HepG2 (cell line): Measurements from ENCODE around the gene FER1L5. TPM values are rescaled to one million over a fixed set of nuclear protein-coding genes. Genes with fewer than 3 reads are reported as not detected.

Experiments used
- FIP1L1 ChIP-seq: fragments of 200-400 bp; formaldehyde crosslinking; IDR thresholded peaks from 2 replicates; pipeline ENCODE4 v1.6.1; 2018; ENCODE audit warnings: low read depth, mild to moderate bottlenecking, low read length, moderate library complexity, borderline replicate concordance; ENCODE audit not compliant: insufficient read depth
- NR2F1 ChIP-seq, 2 experiments: fragments of 450-650 bp in 1 of 2; formaldehyde crosslinking in 1 of 2; IDR thresholded peaks; 2 replicates each; pipeline versions ENCODE4 v1.5.0 to v1.6.1; 2016 to 2020; ENCODE audit warnings: mild to moderate bottlenecking in 1 of 2, missing compliant biosample characterization in 1 of 2, missing genetic modification reagents in 1 of 2, moderate library complexity in 1 of 2
- NR2F6 ChIP-seq, 2 experiments: IDR thresholded peaks; 2 replicates each; pipeline ENCODE4 v1.6.1; 2016; ENCODE audit warnings: antibody characterized with exemption in 1 of 2, mild to moderate bottlenecking in 1 of 2
- PHF21A ChIP-seq: sonication (generic); formaldehyde crosslinking; IDR thresholded peaks from 2 replicates; pipeline ENCODE4 v1.5.0; 2020; ENCODE audit warnings: mild to moderate bottlenecking, missing genetic modification reagents
- SALL1 ChIP-seq: sonication (generic); formaldehyde crosslinking; IDR thresholded peaks from 2 replicates; pipeline ENCODE4 v1.8.0; 2022; ENCODE audit warnings: mild to moderate bottlenecking, missing genetic modification reagents
- TAF15 ChIP-seq: fragments of 200-400 bp; formaldehyde crosslinking; IDR thresholded peaks from one replicate; pipeline ENCODE4 v1.6.1; 2018; ENCODE audit warnings: mild to moderate bottlenecking, low read depth, low read length; ENCODE audit not compliant: poor library complexity, severe bottlenecking
- TOPORS ChIP-seq: sonication (generic); formaldehyde crosslinking; IDR thresholded peaks from 2 replicates; pipeline ENCODE4 v1.8.0; 2023; ENCODE audit warnings: mild to moderate bottlenecking, missing genetic modification reagents
- ZNF510 ChIP-seq: sonication (generic); formaldehyde crosslinking; IDR thresholded peaks from 2 replicates; pipeline ENCODE4 v1.4.0; 2020; ENCODE audit warnings: low read depth, mild to moderate bottlenecking, missing genetic modification reagents
- ZNF546 ChIP-seq: sonication (generic); formaldehyde crosslinking; conservative IDR thresholded peaks from 2 replicates; pipeline ENCODE4 v1.8.1; 2023; ENCODE audit warnings: mild to moderate bottlenecking, missing genetic modification reagents
- ZNF598 ChIP-seq: sonication (generic); formaldehyde crosslinking; IDR thresholded peaks from 2 replicates; pipeline ENCODE4 v1.5.1; 2020; ENCODE audit warnings: mild to moderate bottlenecking, missing genetic modification reagents, borderline replicate concordance
- ZNF652 ChIP-seq: IDR thresholded peaks from 2 replicates; pipeline ENCODE4 v1.6.1; 2016; ENCODE audit warnings: low read depth, borderline replicate concordance
- ZSCAN9 ChIP-seq: IDR thresholded peaks from 2 replicates; pipeline ENCODE4 v1.6.1; 2016; ENCODE audit warnings: borderline replicate concordance
- polyA plus RNA-seq, 8 experiments: library from polyadenylated mRNA; depleted of rRNA in 3 of 8; stranded (reverse) in 7 of 8; unstranded in 1 of 8; fragments of >200 nt; fragmentation: Illumina TruSeq in 4 of 8; extraction: Trizol in 4 of 8; gene quantifications; 2 replicates each; pipeline versions ENCODE4 v1.2.1 to v1.2.3, GENCODE V29; 2011 to 2016; ENCODE audit warnings: low read depth in 4 of 8, missing spikeins in 1 of 8, mixed read lengths in 1 of 8; ENCODE audit not compliant: insufficient read depth in 1 of 8
- total RNA-seq, 5 experiments: library from RNA; depleted of rRNA; stranded (reverse); fragments of >200 nt; fragmentation: Illumina TruSeq; extraction: Trizol; gene quantifications; 2 replicates each; pipeline ENCODE4 v1.2.3, GENCODE V29; 2016; ENCODE audit warnings: low read depth in 1 of 5
- TF ChIP-seq, protein P1 (sequence below): sonication (generic); formaldehyde crosslinking; IDR thresholded peaks from 2 replicates; pipeline ENCODE4 v1.5.1; 2020; ENCODE audit warnings: mild to moderate bottlenecking, missing genetic modification reagents, moderate library complexity
- TF ChIP-seq, protein P2 (sequence below): sonication (generic); IDR thresholded peaks from 2 replicates; pipeline ENCODE4 v1.6.1; 2016; ENCODE audit warnings: low read depth, borderline replicate concordance
- TF ChIP-seq, protein P3 (sequence below): IDR thresholded peaks from 2 replicates; pipeline ENCODE4 v1.6.1; 2018; ENCODE audit warnings: missing genetic modification reagents, mild to moderate bottlenecking, missing compliant biosample characterization
- TF ChIP-seq, protein P4 (sequence below): sonication (generic); formaldehyde crosslinking; IDR thresholded peaks from 2 replicates; pipeline ENCODE4 v1.4.0; 2020; ENCODE audit warnings: missing genetic modification reagents

The FER1L5 gene
- total and polyA plus RNA-seq, 2 of the 13 experiments (the other 11 are each of a cell fraction or from before 2014, with no cell fraction given) = 0.02 to 0.08 TPM

DNA sequence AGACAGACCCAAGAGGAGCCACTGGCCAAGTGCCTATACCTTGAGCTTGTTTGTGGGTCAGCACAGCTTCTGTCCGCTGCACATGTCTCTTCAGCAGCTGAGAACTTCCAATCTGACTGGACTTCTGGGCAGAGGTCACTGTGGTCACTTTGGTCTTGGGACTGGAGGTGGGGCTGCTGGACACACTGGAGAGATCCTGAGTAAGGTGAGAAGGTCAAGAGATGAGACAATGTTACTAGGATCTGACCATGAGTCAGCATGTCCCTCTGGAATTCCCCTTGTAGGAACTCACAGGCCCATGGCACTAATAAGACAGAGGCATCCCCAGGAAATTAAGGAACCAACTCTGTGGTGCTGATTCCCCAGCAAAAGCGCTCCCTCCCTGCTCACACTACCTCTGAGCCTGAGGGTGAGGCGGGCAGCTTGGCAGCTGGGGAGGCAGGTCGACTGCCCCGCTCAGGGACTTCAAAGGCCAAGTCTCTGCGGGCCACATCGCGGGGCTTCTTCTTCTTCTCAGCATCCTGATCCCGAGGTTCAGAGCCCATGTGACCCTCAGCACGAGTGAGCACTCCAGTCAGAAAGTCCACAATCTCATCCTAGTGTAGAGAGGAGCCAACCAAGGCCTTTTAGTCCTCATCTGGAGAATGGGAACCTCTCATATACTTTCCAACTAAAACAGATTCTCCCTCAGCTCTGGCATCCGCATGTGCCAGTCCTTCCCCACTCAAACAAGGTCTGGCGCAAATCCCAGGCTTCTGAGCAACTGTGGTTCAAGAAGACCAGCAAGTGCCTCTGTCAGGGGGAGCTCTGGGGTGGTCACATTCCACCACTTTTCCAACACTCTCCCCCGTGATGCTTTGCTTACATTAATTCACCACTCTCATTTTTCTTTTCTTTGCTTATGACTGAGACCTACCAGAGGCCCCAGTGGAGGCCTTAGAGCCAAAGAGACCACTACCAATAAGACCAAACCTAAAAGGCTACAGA is 33.8 kb upstream of the FER1L5 start (continued):
- TF ChIP-seq PHF21A (CRISPR knock-in tag) (no peak), ZNF652 (CRISPR knock-in tag) (no peak), NR2F6 (IDR thresholded peaks at IDR 0.05) (peak; percentile 83), NR2F6 (CRISPR knock-in tag; IDR thresholded peaks at IDR 0.05) (peak; percentile 39; the same call in 1 of the 2 replicates), ZSCAN9 (no peak), ZNF546 (CRISPR knock-in tag) (no peak), ZNF598 (peak; percentile 74; the same call in 1 of the 2 replicates), TOPORS (CRISPR knock-in tag) (no peak), TAF15 (no peak), NR2F1 (CRISPR knock-in tag; IDR thresholded peaks at IDR 0.05) (peak; percentile 68 to 73; a peak in 3 of 4 replicates), SALL1 (CRISPR knock-in tag) (peak; percentile 48; the same call in 1 of the 2 replicates), FIP1L1 (no peak), ZNF510 (no peak)
- TF ChIP-seq, protein P1, sequence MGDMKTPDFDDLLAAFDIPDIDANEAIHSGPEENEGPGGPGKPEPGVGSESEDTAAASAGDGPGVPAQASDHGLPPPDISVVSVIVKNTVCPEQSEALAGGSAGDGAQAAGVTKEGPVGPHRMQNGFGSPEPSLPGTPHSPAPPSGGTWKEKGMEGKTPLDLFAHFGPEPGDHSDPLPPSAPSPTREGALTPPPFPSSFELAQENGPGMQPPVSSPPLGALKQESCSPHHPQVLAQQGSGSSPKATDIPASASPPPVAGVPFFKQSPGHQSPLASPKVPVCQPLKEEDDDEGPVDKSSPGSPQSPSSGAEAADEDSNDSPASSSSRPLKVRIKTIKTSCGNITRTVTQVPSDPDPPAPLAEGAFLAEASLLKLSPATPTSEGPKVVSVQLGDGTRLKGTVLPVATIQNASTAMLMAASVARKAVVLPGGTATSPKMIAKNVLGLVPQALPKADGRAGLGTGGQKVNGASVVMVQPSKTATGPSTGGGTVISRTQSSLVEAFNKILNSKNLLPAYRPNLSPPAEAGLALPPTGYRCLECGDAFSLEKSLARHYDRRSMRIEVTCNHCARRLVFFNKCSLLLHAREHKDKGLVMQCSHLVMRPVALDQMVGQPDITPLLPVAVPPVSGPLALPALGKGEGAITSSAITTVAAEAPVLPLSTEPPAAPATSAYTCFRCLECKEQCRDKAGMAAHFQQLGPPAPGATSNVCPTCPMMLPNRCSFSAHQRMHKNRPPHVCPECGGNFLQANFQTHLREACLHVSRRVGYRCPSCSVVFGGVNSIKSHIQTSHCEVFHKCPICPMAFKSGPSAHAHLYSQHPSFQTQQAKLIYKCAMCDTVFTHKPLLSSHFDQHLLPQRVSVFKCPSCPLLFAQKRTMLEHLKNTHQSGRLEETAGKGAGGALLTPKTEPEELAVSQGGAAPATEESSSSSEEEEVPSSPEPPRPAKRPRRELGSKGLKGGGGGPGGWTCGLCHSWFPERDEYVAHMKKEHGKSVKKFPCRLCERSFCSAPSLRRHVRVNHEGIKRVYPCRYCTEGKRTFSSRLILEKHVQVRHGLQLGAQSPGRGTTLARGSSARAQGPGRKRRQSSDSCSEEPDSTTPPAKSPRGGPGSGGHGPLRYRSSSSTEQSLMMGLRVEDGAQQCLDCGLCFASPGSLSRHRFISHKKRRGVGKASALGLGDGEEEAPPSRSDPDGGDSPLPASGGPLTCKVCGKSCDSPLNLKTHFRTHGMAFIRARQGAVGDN (CRISPR knock-in tag) = peak; percentile 48
- TF ChIP-seq, protein P2, sequence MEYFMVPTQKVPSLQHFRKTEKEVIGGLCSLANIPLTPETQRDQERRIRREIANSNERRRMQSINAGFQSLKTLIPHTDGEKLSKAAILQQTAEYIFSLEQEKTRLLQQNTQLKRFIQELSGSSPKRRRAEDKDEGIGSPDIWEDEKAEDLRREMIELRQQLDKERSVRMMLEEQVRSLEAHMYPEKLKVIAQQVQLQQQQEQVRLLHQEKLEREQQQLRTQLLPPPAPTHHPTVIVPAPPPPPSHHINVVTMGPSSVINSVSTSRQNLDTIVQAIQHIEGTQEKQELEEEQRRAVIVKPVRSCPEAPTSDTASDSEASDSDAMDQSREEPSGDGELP = peak; percentile 46; the same call in 1 of the 2 replicates
- TF ChIP-seq, protein P3, sequence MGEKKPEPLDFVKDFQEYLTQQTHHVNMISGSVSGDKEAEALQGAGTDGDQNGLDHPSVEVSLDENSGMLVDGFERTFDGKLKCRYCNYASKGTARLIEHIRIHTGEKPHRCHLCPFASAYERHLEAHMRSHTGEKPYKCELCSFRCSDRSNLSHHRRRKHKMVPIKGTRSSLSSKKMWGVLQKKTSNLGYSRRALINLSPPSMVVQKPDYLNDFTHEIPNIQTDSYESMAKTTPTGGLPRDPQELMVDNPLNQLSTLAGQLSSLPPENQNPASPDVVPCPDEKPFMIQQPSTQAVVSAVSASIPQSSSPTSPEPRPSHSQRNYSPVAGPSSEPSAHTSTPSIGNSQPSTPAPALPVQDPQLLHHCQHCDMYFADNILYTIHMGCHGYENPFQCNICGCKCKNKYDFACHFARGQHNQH (CRISPR knock-in tag) = no peak
- TF ChIP-seq, protein P4, sequence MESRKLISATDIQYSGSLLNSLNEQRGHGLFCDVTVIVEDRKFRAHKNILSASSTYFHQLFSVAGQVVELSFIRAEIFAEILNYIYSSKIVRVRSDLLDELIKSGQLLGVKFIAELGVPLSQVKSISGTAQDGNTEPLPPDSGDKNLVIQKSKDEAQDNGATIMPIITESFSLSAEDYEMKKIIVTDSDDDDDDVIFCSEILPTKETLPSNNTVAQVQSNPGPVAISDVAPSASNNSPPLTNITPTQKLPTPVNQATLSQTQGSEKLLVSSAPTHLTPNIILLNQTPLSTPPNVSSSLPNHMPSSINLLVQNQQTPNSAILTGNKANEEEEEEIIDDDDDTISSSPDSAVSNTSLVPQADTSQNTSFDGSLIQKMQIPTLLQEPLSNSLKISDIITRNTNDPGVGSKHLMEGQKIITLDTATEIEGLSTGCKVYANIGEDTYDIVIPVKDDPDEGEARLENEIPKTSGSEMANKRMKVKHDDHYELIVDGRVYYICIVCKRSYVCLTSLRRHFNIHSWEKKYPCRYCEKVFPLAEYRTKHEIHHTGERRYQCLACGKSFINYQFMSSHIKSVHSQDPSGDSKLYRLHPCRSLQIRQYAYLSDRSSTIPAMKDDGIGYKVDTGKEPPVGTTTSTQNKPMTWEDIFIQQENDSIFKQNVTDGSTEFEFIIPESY (CRISPR knock-in tag) = peak; percentile 52; the same call in 1 of the 2 replicates
